ENCODE results near the gene COL6A2.

The COL6A2 gene

GRCh38 chr21:46110499-46111192, 12.7 kb downstream of the COL6A2 start:
- DNase-seq (ENCODE audit: low read depth), result no peak
- TF ChIP-seq, protein P1, sequence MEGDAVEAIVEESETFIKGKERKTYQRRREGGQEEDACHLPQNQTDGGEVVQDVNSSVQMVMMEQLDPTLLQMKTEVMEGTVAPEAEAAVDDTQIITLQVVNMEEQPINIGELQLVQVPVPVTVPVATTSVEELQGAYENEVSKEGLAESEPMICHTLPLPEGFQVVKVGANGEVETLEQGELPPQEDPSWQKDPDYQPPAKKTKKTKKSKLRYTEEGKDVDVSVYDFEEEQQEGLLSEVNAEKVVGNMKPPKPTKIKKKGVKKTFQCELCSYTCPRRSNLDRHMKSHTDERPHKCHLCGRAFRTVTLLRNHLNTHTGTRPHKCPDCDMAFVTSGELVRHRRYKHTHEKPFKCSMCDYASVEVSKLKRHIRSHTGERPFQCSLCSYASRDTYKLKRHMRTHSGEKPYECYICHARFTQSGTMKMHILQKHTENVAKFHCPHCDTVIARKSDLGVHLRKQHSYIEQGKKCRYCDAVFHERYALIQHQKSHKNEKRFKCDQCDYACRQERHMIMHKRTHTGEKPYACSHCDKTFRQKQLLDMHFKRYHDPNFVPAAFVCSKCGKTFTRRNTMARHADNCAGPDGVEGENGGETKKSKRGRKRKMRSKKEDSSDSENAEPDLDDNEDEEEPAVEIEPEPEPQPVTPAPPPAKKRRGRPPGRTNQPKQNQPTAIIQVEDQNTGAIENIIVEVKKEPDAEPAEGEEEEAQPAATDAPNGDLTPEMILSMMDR (IDR thresholded peaks at IDR 0.05; ENCODE audit: control insufficient read depth, insufficient read depth, low read depth, low read length, missing control alignments), result peak; percentile 31
- H3K4me3 ChIP-seq (ENCODE audit: control insufficient read depth, low read depth, low read length), result no peak overlapping the region

- TF ChIP-seq, protein P1 (IDR thresholded peaks at IDR 0.05; ENCODE audit: control insufficient read depth, insufficient read depth, low read depth, low read length, missing control alignments), result no peak
- no peak overlapping the region for H3K4me3 ChIP-seq (ENCODE audit: control insufficient read depth, low read depth, low read length)
- DNase-seq (ENCODE audit: low read depth), result no peak
These were observed 13.3 kb downstream of the COL6A2 start for GRCh38 chr21:46111193-46111571.

DNA sequence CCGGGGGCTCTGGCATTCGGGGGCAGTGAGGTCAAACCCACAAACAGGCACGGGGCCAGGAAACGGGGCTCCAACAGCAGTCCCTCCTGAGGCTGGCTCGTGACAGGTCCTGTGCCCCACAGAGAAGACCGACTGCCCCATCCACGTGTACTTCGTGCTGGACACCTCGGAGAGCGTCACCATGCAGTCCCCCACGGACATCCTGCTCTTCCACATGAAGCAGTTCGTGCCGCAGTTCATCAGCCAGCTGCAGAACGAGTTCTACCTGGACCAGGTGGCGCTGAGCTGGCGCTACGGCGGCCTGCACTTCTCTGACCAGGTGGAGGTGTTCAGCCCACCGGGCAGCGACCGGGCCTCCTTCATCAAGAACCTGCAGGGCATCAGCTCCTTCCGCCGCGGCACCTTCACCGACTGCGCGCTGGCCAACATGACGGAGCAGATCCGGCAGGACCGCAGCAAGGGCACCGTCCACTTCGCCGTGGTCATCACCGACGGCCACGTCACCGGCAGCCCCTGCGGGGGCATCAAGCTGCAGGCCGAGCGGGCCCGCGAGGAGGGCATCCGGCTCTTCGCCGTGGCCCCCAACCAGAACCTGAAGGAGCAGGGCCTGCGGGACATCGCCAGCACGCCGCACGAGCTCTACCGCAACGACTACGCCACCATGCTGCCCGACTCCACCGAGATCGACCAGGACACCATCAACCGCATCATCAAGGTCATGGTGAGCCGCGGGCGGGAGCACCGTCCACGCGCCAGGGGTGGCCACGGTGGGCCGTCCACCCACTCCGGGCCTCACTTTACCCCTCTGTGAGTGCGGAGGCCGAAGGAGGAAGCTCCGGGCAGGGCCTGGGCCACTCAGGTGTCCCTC, 14.2 kb downstream of the COL6A2 start:
- no peak for DNase-seq (ENCODE audit: low read depth)
- TF ChIP-seq, protein P1 (IDR thresholded peaks at IDR 0.05; ENCODE audit: control insufficient read depth, insufficient read depth, low read depth, low read length, missing control alignments), result no peak
- no peak overlapping the region for H3K4me3 ChIP-seq (ENCODE audit: control insufficient read depth, low read depth, low read length)

GRCh38 chr21:46112725-46113215, 14.9 kb downstream of the COL6A2 start:
- no peak overlapping the region for H3K4me3 ChIP-seq (ENCODE audit: control insufficient read depth, low read depth, low read length)
- DNase-seq (ENCODE audit: low read depth), result no peak
- TF ChIP-seq, protein P1 (IDR thresholded peaks at IDR 0.05; ENCODE audit: control insufficient read depth, insufficient read depth, low read depth, low read length, missing control alignments), result no peak

DNA sequence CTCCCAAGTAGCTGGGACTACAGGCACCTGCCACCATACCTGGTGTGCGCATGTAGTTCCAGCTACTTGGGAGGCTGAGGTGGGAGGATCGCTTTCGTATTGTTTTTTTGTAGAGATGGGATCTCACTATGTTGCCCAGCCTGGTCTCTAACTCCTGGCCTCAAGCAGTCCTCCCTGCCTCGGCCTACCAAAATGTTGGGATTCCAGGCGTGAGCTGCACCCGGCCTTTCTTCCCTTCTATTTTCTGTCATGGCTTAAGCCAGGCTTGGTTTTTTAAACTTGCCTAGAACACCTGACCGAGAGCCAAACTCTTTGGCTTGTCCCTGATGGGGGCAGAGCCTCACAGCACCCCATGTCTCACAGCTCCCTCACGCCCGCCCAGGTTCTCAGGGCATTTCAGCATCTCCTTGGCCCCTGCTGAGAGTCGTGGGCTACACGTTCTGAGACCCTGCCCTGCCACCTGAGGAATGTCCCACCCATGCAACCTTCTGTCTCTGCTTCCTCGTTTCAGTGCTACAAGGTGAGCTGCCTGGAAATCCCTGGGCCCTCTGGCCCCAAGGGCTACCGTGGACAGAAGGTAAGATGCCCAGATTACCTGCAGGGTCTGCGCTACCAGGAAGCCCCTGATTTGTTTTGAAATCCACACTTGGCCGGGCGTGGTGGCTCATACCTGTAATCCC, 15.7 kb downstream of the COL6A2 start:
- TF ChIP-seq, protein P1 (IDR thresholded peaks at IDR 0.05; ENCODE audit: control insufficient read depth, insufficient read depth, low read depth, low read length, missing control alignments), result no peak
- no peak for DNase-seq (ENCODE audit: low read depth)
- no peak overlapping the region for H3K4me3 ChIP-seq (ENCODE audit: control insufficient read depth, low read depth, low read length)

DNA sequence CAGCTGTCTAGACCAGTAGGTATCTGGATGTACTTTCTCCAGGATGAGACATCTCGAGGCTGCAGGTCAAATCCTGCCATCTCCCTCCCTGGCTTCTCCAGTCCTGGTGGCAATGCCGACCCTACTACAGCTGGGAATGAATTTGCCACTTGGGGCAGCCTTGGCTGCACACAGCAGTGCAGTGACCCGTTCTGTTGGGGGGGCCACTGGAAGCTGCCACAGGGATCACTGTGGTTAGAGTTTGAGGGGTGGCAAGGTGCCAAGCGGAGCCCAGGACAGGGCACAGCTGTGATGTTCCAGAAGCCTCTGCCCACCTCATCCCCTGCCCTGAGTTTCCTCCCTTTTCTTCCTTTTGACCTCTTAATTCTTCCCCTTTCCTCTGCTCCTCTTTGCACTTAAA, 17.1 kb downstream of the COL6A2 start:
- TF ChIP-seq, protein P1 (IDR thresholded peaks at IDR 0.05; ENCODE audit: control insufficient read depth, insufficient read depth, low read depth, low read length, missing control alignments), result no peak
- no peak for DNase-seq (ENCODE audit: low read depth)
- H3K4me3 ChIP-seq (ENCODE audit: control insufficient read depth, low read depth, low read length), result no peak overlapping the region
